Parathyroid adenoma (tissue), 2 donors: ENCODE results near the gene TMEM231.

Experiments used
- H2AFZ ChIP-seq: fragments of 300-600 bp; sonication (generic); one replicate; pipeline ENCODE4 v1.7.0; 2017; ENCODE audit warnings: antibody characterized with exemption, mild to moderate bottlenecking
- H3K27ac ChIP-seq: fragments of 300-600 bp; sonication (generic); one replicate; pipeline ENCODE4 v1.7.0; 2017
- H3K27me3 ChIP-seq: fragments of 300-600 bp; sonication (generic); one replicate; pipeline ENCODE4 v1.7.0; 2017; ENCODE audit warnings: low read length; ENCODE audit not compliant: control insufficient read depth, insufficient read depth
- H3K36me3 ChIP-seq: fragments of 300-600 bp; sonication (generic); one replicate; pipeline ENCODE4 v1.7.0; 2017; ENCODE audit warnings: low read length; ENCODE audit not compliant: control insufficient read depth, insufficient read depth
- H3K4me1 ChIP-seq: fragments of 300-600 bp; sonication (generic); one replicate; pipeline ENCODE4 v1.7.0; 2017; ENCODE audit warnings: control low read depth
- H3K4me2 ChIP-seq: fragments of 300-600 bp; sonication (generic); one replicate; pipeline ENCODE4 v1.7.0; 2017; ENCODE audit warnings: low read length
- H3K4me3 ChIP-seq: fragments of 300-600 bp; sonication (generic); one replicate; pipeline ENCODE4 v1.7.0; 2017; ENCODE audit warnings: low read depth, low read length
- H3K79me2 ChIP-seq: fragments of 300-600 bp; sonication (generic); one replicate; pipeline ENCODE4 v1.7.0; 2017; ENCODE audit warnings: control low read depth
- H3K9ac ChIP-seq: fragments of 300-600 bp; sonication (generic); one replicate; pipeline ENCODE4 v1.7.0; 2017; ENCODE audit warnings: mild to moderate bottlenecking
- H3K9me3 ChIP-seq: fragments of 300-600 bp; sonication (generic); one replicate; pipeline ENCODE4 v1.7.0; 2017; ENCODE audit warnings: low read length; ENCODE audit not compliant: control insufficient read depth
- CTCF ChIP-seq: fragments of 300-600 bp; sonication (generic); IDR thresholded peaks from one replicate; pipeline ENCODE4 v1.7.0; 2017; ENCODE audit warnings: antibody characterized with exemption, mild to moderate bottlenecking
- donor health status: primary hyperparathyroidism.

TMEM231 gene

GRCh38 chr16:75559564-75560372, 3.7 kb upstream of the TMEM231 start:
- Histone ChIP-seq H3K9me3 (no peaks in the 10 kb centered on the region), H3K27me3 (no peaks in the 10 kb centered on the region), H3K27ac (no peak overlapping the region), H3K4me2 (no peak overlapping the region), H3K9ac (no peak overlapping the region), H3K4me3 (no peak overlapping the region), H2AFZ (peak overlapping the region; percentile 51), H3K36me3 (no peaks in the 10 kb centered on the region), H3K79me2 (no peaks in the 10 kb centered on the region), H3K4me1 (no peaks in the 10 kb centered on the region)
- TF ChIP-seq CTCF = no peak

GRCh38 chr16:75558846-75559401, 2.9 kb upstream of the TMEM231 start:
- no peak for TF ChIP-seq CTCF
- no peak overlapping the region for H2AFZ ChIP-seq
- H3K36me3 ChIP-seq = no peaks in the 10 kb centered on the region
- no peak overlapping the region for H3K27ac ChIP-seq
- no peak overlapping the region for H3K9ac ChIP-seq
- H3K9me3 ChIP-seq = no peaks in the 10 kb centered on the region
- H3K4me3 ChIP-seq = no peak overlapping the region
- peaks cover 3% of the 10 kb centered on the region for H3K79me2 ChIP-seq
- no peak overlapping the region for H3K4me2 ChIP-seq
- no peaks in the 10 kb centered on the region for H3K27me3 ChIP-seq
- H3K4me1 ChIP-seq = no peaks in the 10 kb centered on the region

- no peaks in the 10 kb centered on the region for H3K9me3 ChIP-seq
- peak overlapping the region; percentile 70 for H3K27ac ChIP-seq
- no peaks in the 10 kb centered on the region for H3K36me3 ChIP-seq
- H3K79me2 ChIP-seq = peaks cover 10% of the 10 kb centered on the region
- no peak overlapping the region for H3K9ac ChIP-seq
- no peak for TF ChIP-seq CTCF
- H3K4me2 ChIP-seq = peak overlapping the region; percentile 95
- no peaks in the 10 kb centered on the region for H3K27me3 ChIP-seq
- H2AFZ ChIP-seq = peak overlapping the region; percentile 75
- no peaks in the 10 kb centered on the region for H3K4me1 ChIP-seq
- peak overlapping the region; percentile 73 for H3K4me3 ChIP-seq
Observed at GRCh38 chr16:75556431-75556950, 439 bp upstream of the TMEM231 start.

- H3K27me3 ChIP-seq = no peaks in the 10 kb centered on the region
- TF ChIP-seq CTCF = no peak
- H3K27ac ChIP-seq = peak overlapping the region; percentile 70
- no peaks in the 10 kb centered on the region for H3K4me1 ChIP-seq
- peak overlapping the region; percentile 73 for H3K4me3 ChIP-seq
- peak overlapping the region; percentile 40 for H3K9ac ChIP-seq
- peaks cover 12% of the 10 kb centered on the region for H3K79me2 ChIP-seq
- H3K36me3 ChIP-seq = no peaks in the 10 kb centered on the region
- peak overlapping the region; percentile 95 for H3K4me2 ChIP-seq
- H2AFZ ChIP-seq = peak overlapping the region; percentile 75
- H3K9me3 ChIP-seq = no peaks in the 10 kb centered on the region
Observed at GRCh38 chr16:75555213-75555706, 792 bp downstream of the TMEM231 start.
